Measurements from ENCODE around the gene ST8SIA5. TPM values are rescaled to one million over a fixed set of nuclear protein-coding genes. Genes with fewer than 3 reads are reported as not detected.

Gene ST8SIA5
- total and polyA plus RNA-seq, 2 of the 4 experiments (the other 2 are of a cell fraction), result 0.03 TPM; not detected in 1

DNA sequence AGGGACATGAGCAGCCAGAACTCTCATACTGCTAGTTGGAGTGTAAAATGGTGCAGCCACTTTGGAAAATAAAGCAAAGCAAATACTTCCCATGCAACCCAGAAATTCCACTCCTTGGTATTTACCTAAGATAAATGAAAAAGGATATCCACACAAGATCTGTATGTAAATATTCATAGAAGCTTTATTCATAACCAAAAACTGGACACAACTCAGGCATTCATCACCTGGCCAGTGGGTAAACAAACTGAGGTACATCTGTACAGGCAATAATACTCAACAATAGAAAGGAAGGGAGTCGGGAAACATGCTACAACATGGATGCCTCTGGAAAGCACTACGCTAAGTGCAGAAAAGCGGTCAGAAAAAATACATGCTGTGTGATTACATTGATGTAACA, 97.4 kb downstream of the ST8SIA5 start:
- Histone ChIP-seq H3K4me2 (ENCODE audit: low read depth, low read length) (no peak overlapping the region), H4K8ac (ENCODE audit: low read depth in 2 of 2, low read length in 2 of 2) (no peak overlapping the region), H2AFZ (replicated peaks; ENCODE audit: low read length, poor library complexity) (no peak overlapping the region), H2BK120ac (ENCODE audit: low read depth, low read length) (no peak overlapping the region), H2BK15ac (ENCODE audit: low read depth, low read length) (no peak overlapping the region), H4K20me1 (ENCODE audit: insufficient read depth, low read length) (no peaks in the 10 kb centered on the region), H4K91ac (ENCODE audit: insufficient read depth, low read depth, low read length) (no peak overlapping the region), H3K23ac (ENCODE audit: low read depth, low read length) (no peak overlapping the region), H3K27me3 (ENCODE audit: control insufficient read depth, insufficient read depth, low read length) (peaks cover 5% of the 10 kb centered on the region; the same call in 1 of the 2 replicates), H3K4me3 (ENCODE audit: insufficient read depth, low read depth, low read length) (no peak overlapping the region), H3K9me1 (ENCODE audit: insufficient read depth, low read length) (no peaks in the 10 kb centered on the region), H3K27ac (ENCODE audit: insufficient read depth, low read length) (no peak overlapping the region), H2BK5ac (ENCODE audit: low read depth, low read length, poor library complexity, severe bottlenecking) (no peak overlapping the region), H3K56ac (ENCODE audit: extremely low read depth, insufficient read depth, low read length) (no peak overlapping the region), H4K5ac (ENCODE audit: low read depth, low read length) (no peak overlapping the region), H3K4me1 (ENCODE audit: control insufficient read depth, insufficient read depth, low read length) (no peaks in the 10 kb centered on the region), H2BK20ac (ENCODE audit: low read depth, low read length) (no peak overlapping the region), H2AK9ac (replicated peaks; ENCODE audit: low read depth, low read length, poor library complexity) (no peak overlapping the region), H3K14ac (replicated peaks; ENCODE audit: low read depth, low read length) (no peak overlapping the region), H3K79me1 (ENCODE audit: low read depth in 1 of 2, low read length in 2 of 2) (no peaks in the 10 kb centered on the region), H2AK5ac (ENCODE audit: low read depth, low read length) (no peak overlapping the region), H3K9me3 (ENCODE audit: control insufficient read depth, insufficient read depth, low read length) (no peaks in the 10 kb centered on the region), H3K9ac (ENCODE audit: low read depth, low read length) (no peak overlapping the region), H3K18ac (ENCODE audit: low read depth, low read length) (no peak overlapping the region), H3K36me3 (ENCODE audit: control insufficient read depth, insufficient read depth, low read length) (no peaks in the 10 kb centered on the region), H3K4ac (ENCODE audit: low read depth, low read length) (no peak overlapping the region)
- ATAC-seq (ENCODE audit: low read depth), result no peak
- DNase-seq, result no peak
- ChIA-PET CTCF (no interaction called here), POLR2A (ENCODE audit: unreplicated experiment) (no interaction called here)
- in situ Hi-C loops (cut with MboI; ENCODE audit: low sequenced_read_pairs) (loop anchor here (5.0 to 25.0 kb wide), 3 partner anchors 365 to 997 kb away; no protein-coding TSS in a partner anchor), intact Hi-C loops (cut with micrococcal nuclease) (no loop called here), dilution Hi-C loops (cut with HindIII; ENCODE audit: low sequenced_read_pairs, unreplicated experiment) (no loop called here)
- TF ChIP-seq RCOR1 (IDR thresholded peaks at IDR 0.05; ENCODE audit: insufficient replicate concordance, low read length), result no peak
- no peak for TF ChIP-seq ELK1 (IDR thresholded peaks at IDR 0.05; ENCODE audit: borderline replicate concordance, low read depth, low read length)
- no peak for TF ChIP-seq CTCF (conservative IDR thresholded peaks at IDR 0.05; ENCODE audit: low read depth, low read length)
- TF ChIP-seq RFX5 (IDR thresholded peaks at IDR 0.05; ENCODE audit: low read depth, low read length), result no peak
- no peak for TF ChIP-seq CHD1 (IDR thresholded peaks at IDR 0.05; ENCODE audit: low read depth, low read length)
- TF ChIP-seq POLR2A (IDR thresholded peaks at IDR 0.05; ENCODE audit: low read depth, low read length), result no peak
- TF ChIP-seq BHLHE40 (IDR thresholded peaks at IDR 0.05; ENCODE audit: low read depth, low read length), result no peak
- no peak for TF ChIP-seq RAD21 (IDR thresholded peaks at IDR 0.05; ENCODE audit: low read length)
- TF ChIP-seq MAZ (IDR thresholded peaks at IDR 0.05; ENCODE audit: borderline replicate concordance, low read depth, low read length), result no peak
- TF ChIP-seq MAFK (IDR thresholded peaks at IDR 0.05; ENCODE audit: low read depth, low read length), result no peak
- TF ChIP-seq FOS (IDR thresholded peaks at IDR 0.05; ENCODE audit: low read depth, low read length), result no peak
- TF ChIP-seq SMC3 (IDR thresholded peaks at IDR 0.05; ENCODE audit: low read depth, low read length), result no peak
- TF ChIP-seq MXI1 (IDR thresholded peaks at IDR 0.05; ENCODE audit: borderline replicate concordance, low read depth, low read length), result no peak
- TF ChIP-seq, protein P1, sequence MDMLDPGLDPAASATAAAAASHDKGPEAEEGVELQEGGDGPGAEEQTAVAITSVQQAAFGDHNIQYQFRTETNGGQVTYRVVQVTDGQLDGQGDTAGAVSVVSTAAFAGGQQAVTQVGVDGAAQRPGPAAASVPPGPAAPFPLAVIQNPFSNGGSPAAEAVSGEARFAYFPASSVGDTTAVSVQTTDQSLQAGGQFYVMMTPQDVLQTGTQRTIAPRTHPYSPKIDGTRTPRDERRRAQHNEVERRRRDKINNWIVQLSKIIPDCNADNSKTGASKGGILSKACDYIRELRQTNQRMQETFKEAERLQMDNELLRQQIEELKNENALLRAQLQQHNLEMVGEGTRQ (IDR thresholded peaks at IDR 0.05; ENCODE audit: low read depth, low read length), result no peak
- no peak for TF ChIP-seq CEBPB (IDR thresholded peaks at IDR 0.05; ENCODE audit: low read depth, low read length)
- no peak for TF ChIP-seq NFE2L2 (IDR thresholded peaks at IDR 0.05; ENCODE audit: low read depth, low read length)
- 60% methylated on average over 1 of the region's 3 CpGs; no CpG with 5 or more reads in 1 of the 2 experiments for WGBS, 2 experiments (ENCODE audit: extremely low coverage in 2 of 2, insufficient read length in 1 of 2)
- BruUV-seq (replicated peaks), result no TSS peak
